A673 (cell line): ENCODE measurements around the gene IL20. TPM values are rescaled to one million over a fixed set of nuclear protein-coding genes. Genes with fewer than 3 reads are reported as not detected.

Experiments used
- BruUV-seq: library from RNA; stranded (reverse); fragments of 400-500 nt; replicated peaks from 2 replicates; lab custom pipeline; 2021; lab: Mats Ljungman, UMichigan
- CTCF ChIA-PET: fragments of 300-600 bp; sonication (Branson Sonifier 250); formaldehyde crosslinking; loops from one replicate; lab custom pipeline; 2022; ENCODE audit warnings: antibody characterized with exemption; lab: Charles Lee
- POLR2A ChIA-PET: fragments of 300-600 bp; sonication (Branson Sonifier 250); formaldehyde crosslinking; loops from one replicate; lab custom pipeline; 2022; ENCODE audit warnings: antibody characterized with exemption; ENCODE audit not compliant: low non-redundant PET; lab: Charles Lee
- DNase-seq: peaks from one replicate; pipeline ENCODE4 v3.0.0-alpha.2; 2015; ENCODE audit warnings: low spot score
- H3K27ac ChIP-seq: fragments of 200-600 bp; sonication (generic); 2 replicates; pipeline ENCODE4 v1.5.1; 2016; ENCODE audit warnings: mixed run types, low read depth, mild to moderate bottlenecking, mixed read lengths, antibody characterized with exemption, low read length; ENCODE audit not compliant: poor library complexity, severe bottlenecking
- H3K27me3 ChIP-seq: fragments of 200-600 bp; sonication (generic); replicated peaks from 2 replicates; pipeline ENCODE4 v1.6.1; 2017; ENCODE audit warnings: mixed run types, low read depth, mild to moderate bottlenecking, mixed read lengths, antibody characterized with exemption, low read length; ENCODE audit not compliant: insufficient read depth, poor library complexity
- H3K36me3 ChIP-seq: fragments of 200-600 bp; sonication (generic); 2 replicates; pipeline ENCODE4 v1.6.1; 2016; ENCODE audit warnings: mixed run types, mild to moderate bottlenecking, mixed read lengths, antibody characterized with exemption, low read length; ENCODE audit not compliant: insufficient read depth, poor library complexity, severe bottlenecking
- H3K4me1 ChIP-seq: fragments of 200-600 bp; sonication (generic); 2 replicates; pipeline ENCODE4 v1.6.1; 2017; ENCODE audit warnings: mixed run types, mild to moderate bottlenecking, mixed read lengths, antibody characterized with exemption, low read length; ENCODE audit not compliant: insufficient read depth, poor library complexity, severe bottlenecking
- H3K4me3 ChIP-seq: fragments of 200-600 bp; sonication (generic); 2 replicates; pipeline ENCODE4 v1.5.1; 2016; ENCODE audit warnings: low read depth, mixed run types, mild to moderate bottlenecking, mixed read lengths, low read length; ENCODE audit not compliant: poor library complexity, severe bottlenecking
- H3K9me3 ChIP-seq: fragments of 200-600 bp; sonication (generic); 2 replicates; pipeline ENCODE4 v1.6.1; 2016; ENCODE audit warnings: mixed run types, low read depth, mild to moderate bottlenecking, mixed read lengths, antibody characterized with exemption, low read length; ENCODE audit not compliant: poor library complexity, severe bottlenecking
- EZH2 ChIP-seq: fragments of 200-600 bp; sonication (generic); IDR thresholded peaks from 2 replicates; pipeline ENCODE4 v1.6.1; 2017; ENCODE audit warnings: borderline replicate concordance, low read depth, mild to moderate bottlenecking, mixed read lengths, antibody characterized with exemption, low read length; ENCODE audit not compliant: poor library complexity, severe bottlenecking
- intact Hi-C: fragments of 100-400 bp; cut with micrococcal nuclease; formaldehyde crosslinking; loops from one replicate; pipeline ENCODE4 v1.10.0; 2022; ENCODE audit not compliant: unreplicated experiment
- total RNA-seq: library from RNA; stranded (reverse); gene quantifications from 2 replicates; pipeline ENCODE4 v1.2.3, GENCODE V29; 2021
- TF ChIP-seq, protein P1 (sequence below): fragments of 300-800, 200-600 bp; sonication (generic); conservative IDR thresholded peaks from 2 replicates; pipeline ENCODE4 v1.5.1; 2017; ENCODE audit warnings: low read depth, mild to moderate bottlenecking, antibody characterized with exemption, low read length, moderate library complexity, mixed read lengths

The IL20 gene
- total RNA-seq, 1 experiment from 2014 or later = not detected

DNA sequence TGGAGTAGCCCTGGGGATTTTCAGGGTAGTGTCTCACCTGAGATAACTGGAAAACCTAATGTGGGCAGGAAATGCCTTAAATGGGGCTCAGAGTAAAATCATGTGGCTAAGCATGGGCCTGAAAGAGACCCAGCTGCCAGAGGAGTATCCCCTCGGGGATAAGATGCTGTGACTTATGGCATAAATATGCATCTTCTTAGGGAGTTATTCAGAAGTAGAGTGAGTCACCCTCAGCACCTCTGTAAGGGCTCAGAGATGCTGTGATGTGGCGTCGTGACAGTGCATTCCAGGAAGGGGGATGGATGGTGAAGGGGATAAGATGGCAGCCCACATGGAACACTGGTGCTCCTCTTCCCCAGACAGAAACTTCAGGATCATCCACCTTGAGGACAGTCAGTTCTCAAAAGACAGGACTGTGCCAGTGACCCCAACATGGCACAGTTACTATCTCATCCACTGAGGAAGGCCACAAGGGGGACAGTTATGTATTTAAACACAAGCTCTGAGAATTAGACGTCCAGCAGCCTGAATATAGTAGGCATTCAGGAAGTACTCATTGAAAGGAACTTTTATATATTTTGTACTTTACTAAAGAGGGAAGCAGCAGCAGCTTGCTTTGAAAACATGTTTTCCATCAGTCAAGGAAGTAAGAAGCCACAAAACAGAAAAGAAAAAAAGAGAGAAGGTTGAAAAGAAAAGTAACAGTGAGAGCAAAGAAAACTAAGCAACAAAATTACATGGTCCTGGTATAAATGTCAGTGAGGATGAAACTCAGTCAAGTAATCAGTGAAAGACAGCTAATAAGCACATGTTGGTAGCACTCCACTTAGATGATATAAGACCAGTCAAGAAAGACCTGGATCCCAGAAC is 40.1 kb downstream of the IL20 start:
- TF ChIP-seq EZH2 = no peak
- CTCF ChIA-PET = no interaction called here
- POLR2A ChIA-PET = no interaction called here
- H3K27me3 ChIP-seq = peaks cover 25% of the 10 kb centered on the region
- H3K27ac ChIP-seq = peak overlapping the region; percentile 21
- H3K36me3 ChIP-seq = no peaks in the 10 kb centered on the region
- DNase-seq = peak; percentile 79
- H3K4me3 ChIP-seq = no peak overlapping the region
- no peaks in the 10 kb centered on the region for H3K4me1 ChIP-seq
- BruUV-seq = no TSS peak
- intact Hi-C loops = no loop called here
- no peaks in the 10 kb centered on the region for H3K9me3 ChIP-seq

DNA sequence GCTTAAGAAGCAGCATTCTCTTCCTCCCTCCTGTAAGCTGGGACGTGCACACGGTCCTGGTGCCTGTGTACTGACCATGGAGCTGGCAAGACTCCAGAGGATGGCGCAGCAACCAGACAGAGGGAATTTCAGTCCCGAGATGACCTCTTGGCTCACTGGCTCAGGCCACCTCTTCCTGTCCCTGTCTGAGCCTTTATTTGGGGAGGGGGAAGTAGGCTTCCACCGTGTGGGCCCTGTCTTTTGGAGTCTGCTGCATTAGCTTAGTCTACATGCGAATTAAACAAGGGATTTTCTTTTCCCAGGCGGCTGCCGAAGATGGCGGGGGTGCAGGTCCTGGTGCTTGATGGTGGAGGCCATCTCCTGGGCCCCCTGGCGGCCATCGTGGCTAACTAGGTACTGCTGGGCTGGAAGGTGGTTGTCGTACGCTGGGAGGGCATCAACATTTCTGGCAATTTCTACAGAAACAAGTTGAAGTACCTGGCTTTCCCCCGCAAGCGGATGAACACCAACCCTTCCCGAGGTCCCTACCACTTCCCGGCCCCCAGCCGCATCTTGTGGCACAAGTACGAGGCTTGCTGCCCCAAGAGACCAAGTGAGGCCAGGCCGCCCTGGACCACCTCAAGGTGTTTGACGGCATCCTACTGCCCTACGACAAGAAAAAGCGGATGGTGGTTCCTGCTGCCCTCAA is 42.0 kb downstream of the IL20 start:
- no TSS peak for BruUV-seq
- no peak overlapping the region for H3K4me3 ChIP-seq
- ChIA-PET CTCF (no interaction called here), POLR2A (no interaction called here)
- DNase-seq = peak; percentile 17
- TF ChIP-seq EZH2 = no peak
- TF ChIP-seq, protein P1, sequence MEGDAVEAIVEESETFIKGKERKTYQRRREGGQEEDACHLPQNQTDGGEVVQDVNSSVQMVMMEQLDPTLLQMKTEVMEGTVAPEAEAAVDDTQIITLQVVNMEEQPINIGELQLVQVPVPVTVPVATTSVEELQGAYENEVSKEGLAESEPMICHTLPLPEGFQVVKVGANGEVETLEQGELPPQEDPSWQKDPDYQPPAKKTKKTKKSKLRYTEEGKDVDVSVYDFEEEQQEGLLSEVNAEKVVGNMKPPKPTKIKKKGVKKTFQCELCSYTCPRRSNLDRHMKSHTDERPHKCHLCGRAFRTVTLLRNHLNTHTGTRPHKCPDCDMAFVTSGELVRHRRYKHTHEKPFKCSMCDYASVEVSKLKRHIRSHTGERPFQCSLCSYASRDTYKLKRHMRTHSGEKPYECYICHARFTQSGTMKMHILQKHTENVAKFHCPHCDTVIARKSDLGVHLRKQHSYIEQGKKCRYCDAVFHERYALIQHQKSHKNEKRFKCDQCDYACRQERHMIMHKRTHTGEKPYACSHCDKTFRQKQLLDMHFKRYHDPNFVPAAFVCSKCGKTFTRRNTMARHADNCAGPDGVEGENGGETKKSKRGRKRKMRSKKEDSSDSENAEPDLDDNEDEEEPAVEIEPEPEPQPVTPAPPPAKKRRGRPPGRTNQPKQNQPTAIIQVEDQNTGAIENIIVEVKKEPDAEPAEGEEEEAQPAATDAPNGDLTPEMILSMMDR = no peak; the same call in 1 of the 2 replicates
- no peaks in the 10 kb centered on the region for H3K9me3 ChIP-seq
- intact Hi-C loops = no loop called here
- H3K27ac ChIP-seq = no peak overlapping the region
- no peaks in the 10 kb centered on the region for H3K4me1 ChIP-seq
- H3K27me3 ChIP-seq = peaks cover 29% of the 10 kb centered on the region
- H3K36me3 ChIP-seq = no peaks in the 10 kb centered on the region

DNA sequence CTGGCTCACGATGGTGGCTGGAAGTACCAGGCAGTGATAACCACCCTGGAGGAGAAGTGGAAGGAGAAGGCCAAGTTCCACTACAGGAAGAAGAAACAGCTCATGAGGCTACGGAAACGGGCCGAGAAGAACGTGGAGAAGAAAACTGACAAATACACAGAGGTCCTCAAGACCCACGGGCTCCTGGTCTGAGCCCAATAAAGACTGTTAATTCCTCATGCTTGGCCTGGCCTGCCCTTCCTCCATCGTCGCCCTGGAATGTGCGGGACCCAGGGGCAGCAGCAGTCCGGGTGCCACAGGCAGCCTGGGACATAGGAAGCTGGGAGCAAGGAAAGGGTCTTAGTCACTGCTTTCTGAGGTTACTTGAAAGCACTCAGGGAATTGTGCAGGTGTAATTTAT is 42.6 kb downstream of the IL20 start:
- POLR2A ChIA-PET = interaction anchor here (0.7 kb wide), 1 partner anchor 183 kb away, joined by 5 read pairs; no protein-coding TSS in a partner anchor
- CTCF ChIA-PET = no interaction called here

More for the DNA sequence above, 42.6 kb downstream of the IL20 start:
- intact Hi-C loops = no loop called here
- Histone ChIP-seq H3K4me1 (no peaks in the 10 kb centered on the region), H3K27me3 (peaks cover 29% of the 10 kb centered on the region), H3K4me3 (no peak overlapping the region), H3K27ac (no peak overlapping the region), H3K9me3 (no peaks in the 10 kb centered on the region), H3K36me3 (no peaks in the 10 kb centered on the region)
- TF ChIP-seq, protein P1 = no peak
- TF ChIP-seq EZH2 = no peak
- DNase-seq = no peak
- BruUV-seq = no TSS peak
